NCI-H2029 treated with DMSO at 0.1 percent for 48 hours (cell line): ENCODE results near the gene HMG20B.

ENCODE experiments used
- DNase-seq: peaks from one replicate; lab custom pipeline; 2025; lab: John Stamatoyannopoulos, UW

HMG20B gene

DNA sequence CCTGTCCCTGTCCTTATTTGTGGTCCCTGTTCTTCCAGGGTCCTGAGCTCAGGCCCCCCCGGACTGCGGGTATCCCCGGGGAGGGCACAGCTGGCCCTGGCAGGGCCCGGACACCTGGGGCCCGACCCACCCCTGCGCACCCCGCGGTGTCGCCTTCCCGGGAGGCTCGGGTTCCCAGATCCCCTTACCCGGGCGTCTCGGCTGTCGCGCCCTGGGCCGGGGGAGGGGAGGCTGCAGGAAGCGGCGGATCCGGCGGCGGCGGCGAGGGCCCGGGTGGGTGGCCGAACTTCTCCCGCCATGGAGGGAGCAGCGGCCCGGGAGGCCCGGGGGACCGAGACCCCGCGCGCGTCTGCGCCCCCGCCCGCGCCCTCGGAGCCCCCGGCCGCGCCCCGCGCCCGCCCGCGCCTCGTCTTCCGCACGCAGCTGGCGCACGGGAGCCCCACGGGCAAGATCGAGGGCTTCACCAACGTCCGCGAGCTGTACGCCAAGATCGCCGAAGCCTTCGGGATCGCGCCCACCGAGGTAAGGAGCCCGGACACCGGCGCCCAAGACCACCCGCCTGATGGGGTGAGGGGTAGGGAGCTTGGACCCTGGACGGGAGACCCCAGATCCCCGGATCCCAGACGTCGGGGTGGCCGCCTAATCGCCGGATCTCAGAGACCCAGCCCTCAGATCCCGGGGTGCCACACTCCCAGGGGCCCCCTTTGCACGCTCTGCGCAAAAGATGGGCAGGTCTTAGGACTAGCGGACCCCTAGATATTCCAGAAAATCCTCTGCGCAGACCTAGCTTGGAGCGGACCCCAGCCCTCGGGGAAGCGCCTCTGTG lies 12.8 kb downstream of the HMG20B start, which contains the start of gene GIPC3:
TSS of gene GIPC3 (plus strand) at position 178 of the 826 bp plus-strand sequence. CDS start at position 298, 120 bp downstream.
- no peak for DNase-seq

DNA sequence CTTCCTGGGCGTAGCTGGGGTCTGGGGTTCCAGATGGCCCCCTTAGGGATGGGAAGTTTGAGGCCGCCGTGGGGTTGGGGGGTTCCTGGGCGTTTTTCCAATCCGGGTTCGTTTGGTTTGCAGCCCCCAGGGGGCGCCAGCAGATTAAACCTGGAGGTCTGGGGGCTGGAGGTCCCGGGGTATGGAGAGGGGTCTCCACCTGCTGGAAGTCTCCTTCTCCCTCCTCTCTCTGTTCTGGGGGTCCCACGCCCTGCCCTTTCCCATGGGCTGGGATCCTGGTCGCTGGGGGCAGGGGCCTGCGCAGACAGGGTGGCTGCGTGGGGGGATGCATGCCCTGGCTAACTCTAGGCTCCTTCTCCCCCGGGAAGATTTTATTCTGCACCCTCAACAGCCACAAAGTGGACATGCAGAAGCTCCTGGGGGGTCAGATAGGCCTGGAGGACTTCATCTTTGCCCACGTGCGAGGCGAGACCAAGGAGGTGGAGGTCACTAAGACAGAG lies 13.4 kb downstream of the HMG20B start:
- no peak for DNase-seq

DNA sequence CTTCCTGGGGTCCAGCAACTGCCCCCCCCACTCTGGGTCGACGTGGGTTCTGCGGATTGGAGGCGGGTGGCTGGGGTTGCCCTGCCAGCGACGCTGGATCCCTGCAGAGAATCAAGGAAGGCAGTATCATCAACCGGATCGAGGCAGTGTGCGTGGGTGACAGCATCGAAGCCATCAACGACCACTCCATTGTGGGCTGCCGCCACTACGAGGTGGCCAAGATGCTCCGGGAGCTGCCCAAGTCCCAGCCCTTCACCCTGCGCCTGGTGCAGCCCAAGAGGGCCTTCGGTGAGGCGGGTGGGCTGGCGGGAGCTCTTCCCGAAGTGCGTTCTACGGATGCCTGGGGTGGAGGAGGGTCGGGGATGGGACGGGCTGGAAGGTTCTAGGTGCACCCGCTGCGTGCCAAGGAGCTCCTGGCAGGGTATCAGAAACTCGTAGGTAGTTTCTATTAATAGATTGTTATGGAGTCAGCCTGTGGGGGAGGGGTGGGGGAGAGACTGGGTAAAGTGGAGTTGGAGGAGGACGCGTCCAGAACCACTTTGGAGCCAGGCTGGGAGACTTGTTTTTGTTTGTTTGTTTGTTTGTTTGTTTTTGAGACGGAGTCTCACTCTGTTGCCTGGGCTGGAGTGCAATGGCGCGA lies 14.1 kb downstream of the HMG20B start:
- DNase-seq = no peak

DNA sequence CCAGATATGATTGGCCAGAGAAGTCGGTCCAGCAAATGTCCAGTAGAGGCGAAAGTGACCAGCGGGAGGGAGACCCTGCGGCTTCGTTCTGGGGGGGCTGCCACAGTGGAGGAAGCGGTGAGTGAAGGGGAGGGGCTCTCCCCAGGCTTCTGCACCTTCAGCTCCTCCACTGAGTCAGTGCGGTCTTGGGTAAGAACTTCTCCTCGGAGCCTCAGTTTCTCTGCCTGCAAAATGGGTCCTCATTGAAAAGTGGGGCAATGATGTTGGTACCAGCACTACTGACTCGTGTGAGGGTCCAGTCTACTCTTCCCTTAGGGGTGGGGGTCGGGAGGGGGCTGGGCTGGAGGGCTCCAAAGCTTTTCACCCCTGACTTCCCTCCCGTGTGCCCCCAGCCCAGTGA lies 16.7 kb downstream of the HMG20B start:
- DNase-seq = no peak

DNA sequence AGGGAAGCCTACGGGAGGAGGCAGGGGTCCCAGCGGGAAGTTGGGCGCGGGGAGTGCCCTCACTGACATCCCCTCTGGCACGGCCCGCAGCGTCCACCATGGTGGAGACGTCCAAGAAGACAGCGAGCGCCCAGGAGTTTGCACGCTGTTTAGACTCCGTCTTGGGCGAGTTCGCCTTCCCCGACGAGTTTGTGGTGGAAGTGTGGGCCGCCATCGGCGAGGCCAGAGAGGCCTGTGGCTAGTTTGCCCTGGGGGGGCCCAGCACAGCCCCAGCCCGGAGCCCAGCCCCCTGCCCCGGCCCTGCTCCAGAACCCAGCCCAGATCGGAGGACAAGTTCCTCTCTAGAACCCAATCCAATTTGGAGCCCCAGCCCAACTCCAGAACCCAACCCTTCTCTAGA lies 17.2 kb downstream of the HMG20B start:
- no peak for DNase-seq

DNA sequence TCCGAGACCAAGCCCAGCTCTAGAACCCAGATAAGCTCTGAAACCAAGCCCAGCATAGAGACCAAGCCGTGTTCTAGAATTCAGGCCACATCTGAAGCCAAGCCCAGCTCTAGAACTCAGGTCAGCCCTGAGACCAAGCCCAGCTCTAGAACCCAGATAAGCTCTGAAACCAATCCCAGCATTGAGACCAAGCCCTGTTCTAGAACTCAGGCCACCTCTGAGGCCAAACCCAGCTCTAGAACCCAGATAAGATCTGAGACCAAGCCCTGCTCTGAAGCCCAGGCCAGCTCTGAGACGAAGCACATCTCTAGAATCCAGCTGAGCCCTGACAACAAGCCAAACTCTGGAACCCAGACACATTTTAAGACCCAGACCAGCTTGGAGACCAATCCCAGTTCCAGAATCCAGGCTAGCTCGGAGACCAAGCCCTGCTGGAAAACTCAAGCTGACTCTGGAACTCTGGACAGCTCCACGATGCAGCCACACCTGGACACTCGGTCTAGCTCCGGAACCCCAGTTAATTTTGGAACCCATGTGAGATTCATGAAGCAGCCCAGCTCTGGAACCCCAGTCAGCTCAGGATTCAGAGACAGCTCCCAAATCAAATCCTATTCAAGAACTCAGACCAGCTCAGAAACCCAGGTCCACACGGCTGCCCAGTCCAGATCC lies 18.4 kb downstream of the HMG20B start:
- no peak for DNase-seq

DNA sequence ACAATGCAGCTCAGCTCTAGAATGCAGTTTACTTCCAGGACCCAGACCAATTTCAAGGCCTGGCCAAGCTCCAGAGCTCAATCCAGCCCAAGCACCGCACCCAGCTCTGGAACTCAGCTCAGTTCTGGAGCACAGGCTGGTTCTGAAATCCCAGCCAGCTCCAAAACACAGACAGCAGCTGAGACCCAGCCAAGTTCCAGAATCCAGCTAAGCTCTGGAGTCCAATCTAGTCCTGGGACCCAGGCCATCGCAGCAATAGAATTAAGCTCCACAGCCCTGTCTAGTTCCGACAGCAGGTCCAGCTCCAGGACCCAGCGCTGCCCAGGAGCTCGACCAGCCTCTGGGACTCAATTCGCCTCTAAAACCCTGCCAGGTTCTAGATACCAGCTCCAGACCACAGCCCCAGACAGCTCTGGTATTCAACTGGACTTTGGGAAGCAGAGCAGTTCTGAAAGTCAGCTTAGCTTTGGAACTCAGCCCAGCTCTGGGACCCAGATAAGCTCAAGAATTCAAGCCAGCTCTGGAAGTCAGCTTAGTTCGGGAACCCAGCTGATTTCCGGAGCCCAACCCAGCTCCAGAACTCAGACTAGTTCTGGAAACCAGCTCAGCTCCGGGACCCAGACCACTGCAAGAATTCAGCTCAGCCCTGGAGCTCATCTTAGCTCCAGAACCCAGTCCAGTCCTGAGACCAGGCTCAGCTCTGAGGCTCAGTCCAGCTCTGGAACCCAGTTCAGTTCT lies 19.3 kb downstream of the HMG20B start:
- DNase-seq = no peak

DNA sequence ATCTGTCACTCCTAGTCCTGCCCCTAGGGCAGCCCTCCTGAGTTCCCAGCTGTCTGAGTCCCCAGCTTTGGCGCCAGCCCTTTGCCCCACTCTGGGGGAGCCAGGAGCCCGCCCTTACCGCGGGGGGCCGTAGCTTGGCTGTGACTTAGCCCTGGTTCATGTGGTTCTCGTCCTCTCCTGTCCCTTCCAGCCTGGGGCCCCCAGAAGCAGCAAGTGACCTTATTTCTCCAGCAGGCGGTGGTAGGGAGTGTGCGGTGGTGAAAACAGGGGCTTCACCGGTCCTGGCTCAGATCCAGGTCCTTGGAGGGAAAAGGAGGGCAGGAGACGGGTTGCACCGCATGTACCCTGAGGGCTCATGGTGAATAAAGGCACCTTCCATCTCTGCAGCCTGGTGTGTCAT lies 20.4 kb downstream of the HMG20B start:
- DNase-seq = no peak

DNA sequence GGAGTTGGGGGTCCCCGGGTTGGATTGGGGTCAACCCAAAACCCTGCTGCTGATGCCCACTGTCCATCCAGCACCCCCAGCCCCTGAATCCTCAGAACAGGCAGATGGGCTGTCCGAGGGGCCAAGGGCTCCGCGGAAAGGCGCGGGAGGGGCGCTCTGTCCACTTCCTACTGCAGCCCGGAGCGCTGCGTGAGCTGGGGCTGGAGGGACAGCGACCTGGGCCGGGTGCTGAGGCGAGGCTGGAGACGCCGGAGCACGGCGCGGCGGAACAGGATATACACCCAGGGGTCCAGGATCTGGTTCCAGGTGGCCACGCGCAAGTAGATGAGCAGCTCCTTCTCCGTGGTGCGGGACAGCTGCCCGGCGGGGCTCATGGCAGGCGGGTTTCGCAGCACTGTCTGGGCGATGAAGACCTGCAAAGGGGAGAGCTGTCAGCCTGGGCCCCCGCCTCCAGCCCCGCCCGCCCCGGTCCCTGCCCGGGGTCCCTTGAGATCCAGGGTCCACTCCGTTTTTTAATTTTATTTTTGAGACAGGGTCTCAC lies 22.8 kb downstream of the HMG20B start:
- no peak for DNase-seq

DNA sequence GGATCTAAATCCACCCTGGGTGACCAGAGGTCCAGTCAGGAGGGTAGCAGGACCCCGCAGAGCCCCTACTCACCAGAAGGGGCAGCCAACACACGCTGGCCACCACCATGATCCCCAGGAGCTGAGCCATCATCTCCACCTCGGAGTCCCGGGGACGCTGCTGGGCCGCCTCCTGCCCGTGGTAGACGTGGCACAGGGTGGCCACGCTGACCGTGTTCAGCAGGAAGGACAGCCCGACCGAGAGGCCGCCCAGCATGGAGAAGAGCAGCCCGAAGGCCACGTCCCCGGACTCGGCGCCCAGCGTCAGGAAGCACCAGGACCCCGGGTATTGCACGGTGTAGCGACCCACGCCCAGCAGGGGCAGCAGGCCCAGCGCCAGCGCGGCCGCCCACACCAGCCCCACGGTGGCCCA lies 27.0 kb downstream of the HMG20B start:
- DNase-seq = no peak

DNA sequence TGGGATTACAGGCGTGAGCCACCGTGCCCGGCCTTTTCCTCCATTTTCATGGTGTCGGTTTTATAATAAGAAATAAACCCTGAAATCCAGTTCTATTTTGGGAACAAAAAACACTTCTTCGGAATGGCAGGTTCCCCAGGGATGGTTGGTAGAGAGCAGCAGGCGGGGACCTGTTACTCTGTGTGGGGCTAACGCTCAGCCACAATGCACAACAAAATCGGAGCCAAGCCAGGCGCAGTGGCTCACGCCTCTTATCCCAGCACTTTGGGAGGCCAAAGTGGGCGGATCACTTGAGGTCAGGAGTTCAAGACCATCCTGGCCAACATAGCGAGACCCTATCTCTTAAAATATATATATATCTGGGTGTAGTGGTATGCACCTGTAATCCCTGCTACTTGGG lies 28.3 kb downstream of the HMG20B start:
- DNase-seq = no peak

DNA sequence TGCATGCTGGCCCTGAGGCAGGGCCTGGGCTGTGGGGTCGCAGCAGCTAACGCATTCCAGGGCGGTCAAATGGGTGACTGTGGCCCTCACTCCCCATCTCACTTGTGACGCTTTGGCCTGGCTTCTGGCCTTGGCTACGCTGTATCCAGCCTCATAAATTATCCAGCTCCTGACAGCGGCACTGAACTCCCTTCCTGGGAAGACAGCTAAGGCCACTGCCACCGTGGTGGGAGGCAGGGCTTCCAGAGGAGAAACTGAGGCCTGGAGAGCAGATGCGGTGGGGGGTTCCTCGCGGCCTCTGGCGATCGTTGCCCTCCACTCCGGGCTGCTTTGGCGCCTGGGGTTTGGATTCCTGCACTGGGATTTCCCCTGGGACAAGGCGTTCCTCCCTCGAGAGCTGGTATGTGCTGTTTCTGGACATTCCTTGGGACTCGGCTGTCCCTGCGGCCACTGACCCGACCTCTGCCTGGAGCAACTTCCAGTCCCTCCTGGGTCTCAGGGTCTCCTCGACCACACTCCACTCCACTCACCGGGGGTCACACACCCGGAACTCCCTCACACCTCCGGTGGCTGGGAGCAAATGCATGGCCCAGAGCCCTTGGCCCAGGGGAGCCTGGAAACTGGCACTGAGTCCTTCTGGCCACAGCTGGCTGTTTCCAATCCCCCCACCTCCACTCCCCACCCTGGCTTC lies 30.5 kb downstream of the HMG20B start:
- DNase-seq = no peak

DNA sequence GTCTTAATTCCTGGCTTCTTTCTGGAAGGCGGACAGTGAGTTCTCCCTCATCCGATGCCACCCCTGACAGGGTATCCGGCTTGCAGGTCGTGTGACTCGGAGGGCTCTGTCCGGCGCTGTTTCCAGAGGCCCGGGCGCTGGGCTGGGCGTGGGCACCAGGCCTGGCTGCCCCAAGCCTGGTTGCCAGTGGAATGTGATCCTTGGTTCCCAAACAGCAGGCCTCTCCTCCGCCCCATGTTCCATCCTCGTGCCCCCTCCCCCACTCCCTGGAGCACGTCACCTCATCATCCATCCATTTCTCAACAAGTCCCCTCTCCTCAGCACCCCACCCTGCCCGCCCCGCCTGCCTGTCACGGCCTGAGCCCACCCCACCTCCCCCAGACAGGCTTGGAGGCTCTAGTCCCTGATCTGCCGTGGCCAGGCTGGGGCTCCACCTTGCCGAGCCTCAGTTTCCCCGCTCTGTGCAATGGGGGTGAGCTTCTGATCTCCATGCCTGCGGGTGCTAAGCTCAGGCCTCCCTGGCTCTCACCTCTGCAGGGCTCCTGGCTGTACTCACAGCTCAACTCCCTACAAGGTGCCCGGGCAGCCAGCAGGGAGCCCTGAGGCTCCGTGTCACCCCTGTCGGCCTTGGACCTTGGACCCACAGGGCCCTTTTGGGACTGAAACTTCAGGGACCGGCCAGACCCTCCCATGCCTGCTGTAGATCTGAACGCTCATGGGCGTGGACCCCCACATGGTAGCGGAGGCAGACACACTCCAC lies 31.7 kb downstream of the HMG20B start:
- no peak for DNase-seq

DNA sequence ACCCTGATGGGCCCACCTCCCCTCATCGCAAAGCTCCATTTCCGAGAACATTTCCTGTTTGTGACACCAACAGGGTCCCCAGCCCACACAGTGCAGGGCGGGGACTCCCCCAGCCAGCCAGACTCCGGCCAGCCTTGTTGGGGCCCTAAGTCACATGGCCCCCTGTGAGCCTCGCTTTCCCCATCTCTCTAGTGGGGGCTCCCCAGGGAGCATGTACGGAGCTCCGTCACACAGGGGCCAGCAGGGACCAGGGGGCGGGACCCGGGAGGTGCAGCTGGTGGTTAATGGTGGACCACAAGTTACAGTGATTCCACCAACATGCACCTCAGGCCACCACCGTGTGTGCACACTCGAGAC lies 32.2 kb downstream of the HMG20B start:
- no peak for DNase-seq

DNA sequence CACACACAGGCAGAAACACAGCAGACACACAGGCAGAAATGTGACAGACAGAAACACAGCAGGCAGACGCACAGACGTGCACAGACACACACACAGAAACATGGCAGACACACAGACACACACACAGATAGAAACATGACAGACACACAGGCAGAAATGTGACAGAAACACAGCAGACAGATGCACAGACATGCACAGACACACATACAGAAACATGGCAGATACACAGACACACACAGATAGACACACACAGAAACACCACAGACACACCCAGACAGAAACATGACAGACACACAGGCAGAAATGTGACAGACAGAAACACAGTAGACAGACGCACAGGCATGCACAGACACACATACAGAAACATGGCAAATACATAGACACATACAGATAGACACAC lies 32.6 kb downstream of the HMG20B start:
- no peak for DNase-seq

DNA sequence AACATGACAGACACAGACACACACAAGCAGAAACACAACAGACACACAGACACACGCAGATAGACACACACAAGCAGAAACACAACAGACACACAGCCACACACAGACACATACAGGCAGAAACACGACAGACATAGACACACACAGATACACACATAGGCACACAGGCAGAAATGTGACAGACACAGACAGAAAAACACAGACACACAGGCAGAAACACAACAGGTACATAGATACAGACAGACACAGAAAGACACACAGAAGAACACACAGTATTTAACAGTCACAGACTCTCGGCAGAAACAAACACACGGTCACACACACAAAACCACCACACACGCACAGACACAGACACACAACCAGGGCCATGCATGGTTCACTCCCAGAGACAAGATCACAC lies 33.0 kb downstream of the HMG20B start:
- no peak for DNase-seq

DNA sequence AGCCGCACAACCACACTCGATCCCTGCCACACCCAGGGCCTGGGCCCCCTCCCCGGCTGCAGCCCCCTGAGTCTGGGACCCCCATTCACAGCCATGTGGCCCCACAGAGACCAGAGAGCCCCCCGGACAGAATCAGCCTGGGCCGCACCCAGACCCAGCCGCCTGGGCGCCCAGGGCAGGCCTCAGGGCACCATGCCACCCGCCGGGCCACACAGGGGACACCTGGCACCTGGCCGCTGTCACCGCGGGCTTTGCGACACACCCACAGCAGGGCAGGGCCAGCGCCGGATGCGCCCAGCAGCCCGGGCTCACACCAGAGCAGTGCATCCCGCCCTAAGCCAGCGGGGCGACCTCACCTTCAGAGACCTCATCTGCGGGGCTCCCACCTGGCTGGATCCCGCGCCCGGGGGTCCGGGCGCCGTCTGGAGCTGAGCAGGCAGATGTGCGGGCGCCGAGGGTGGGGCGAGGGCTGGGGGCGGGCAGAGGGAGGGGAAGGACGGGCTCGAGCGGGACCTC lies 33.5 kb downstream of the HMG20B start:
- DNase-seq = no peak

DNA sequence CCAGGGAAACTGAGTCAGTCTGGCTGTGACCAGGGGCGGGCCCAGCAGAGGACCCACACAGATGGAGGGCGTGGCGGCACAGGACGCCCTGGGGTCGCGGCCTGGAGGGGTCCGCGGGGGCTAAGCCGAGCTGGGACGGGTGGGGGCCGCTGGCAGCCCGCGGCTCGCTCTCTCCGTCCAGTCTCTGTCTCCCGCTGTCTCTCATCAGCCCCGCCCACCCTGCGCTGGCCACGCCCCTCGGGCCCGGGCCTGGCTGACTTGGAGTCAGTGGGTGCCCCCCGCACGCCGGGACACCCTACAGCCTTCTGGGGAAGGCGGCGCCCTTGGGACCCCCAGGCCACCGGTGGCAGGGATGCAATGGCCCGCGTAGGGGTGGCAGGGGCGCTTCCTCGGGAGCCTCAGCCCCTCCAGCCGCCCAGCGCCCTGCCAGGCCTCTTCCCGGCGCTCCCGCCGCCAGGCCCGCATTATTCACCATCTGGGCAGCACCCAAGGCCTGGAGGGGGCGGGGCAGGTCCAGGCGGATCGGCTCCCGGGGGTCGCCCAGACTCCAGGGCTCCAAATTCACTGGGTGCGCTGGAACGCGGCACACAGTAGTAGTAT lies 34.0 kb downstream of the HMG20B start, which contains the start of gene TBXA2R:
TSS of gene TBXA2R (minus strand) at position 186 of the 600 bp plus-strand sequence. CDS start 6,241 bp downstream, outside the sequence.
- DNase-seq = no peak

DNA sequence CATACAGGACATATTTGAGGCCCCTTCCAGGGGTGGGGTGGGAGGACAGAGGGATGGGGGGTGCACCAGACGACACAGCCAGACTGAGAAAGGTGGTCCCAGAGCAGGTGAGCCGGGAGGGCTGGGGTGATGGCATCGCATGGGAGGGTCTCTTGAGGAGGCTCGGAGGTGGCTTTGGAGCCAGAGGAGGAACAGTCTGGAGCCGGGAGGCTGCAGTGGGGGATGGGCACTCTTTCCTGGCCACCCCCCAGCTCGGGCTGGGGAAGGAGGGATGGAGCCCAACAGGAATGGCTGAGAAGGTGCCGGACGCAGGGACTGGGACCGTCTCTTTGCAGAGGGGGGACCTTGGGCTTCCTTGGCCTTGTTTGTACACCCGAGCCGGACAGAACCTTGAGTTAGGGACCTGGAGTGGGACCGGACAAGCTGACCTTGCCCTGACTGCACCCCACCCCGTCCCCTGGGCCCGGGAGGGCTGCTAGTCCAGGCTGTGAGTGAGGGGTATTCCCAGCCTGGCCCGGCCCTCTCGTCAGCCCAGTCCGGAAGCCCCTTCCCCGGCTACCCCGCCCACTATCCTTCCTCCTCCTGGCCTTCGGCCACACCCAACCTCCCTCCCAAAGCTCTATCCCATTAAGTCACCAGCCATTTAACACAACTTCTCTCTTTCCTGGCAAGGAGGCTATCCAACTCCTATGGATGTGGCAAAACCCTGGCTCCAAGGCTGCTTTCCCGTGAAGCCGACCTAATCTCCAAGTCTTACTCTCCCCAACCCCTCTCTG lies 34.7 kb downstream of the HMG20B start:
- DNase-seq = no peak
